Myocyte (in vitro differentiated cells): ENCODE data around the gene FOXJ1. TPM values are rescaled to one million over a fixed set of nuclear protein-coding genes. Genes with fewer than 3 reads are reported as not detected.

Experiments used
- DNase-seq: peaks from one replicate; pipeline ENCODE4 v3.0.0-alpha.2; 2012; ENCODE audit warnings: low read depth
- total RNA-seq: library from RNA; depleted of rRNA; stranded (reverse); fragments of >200 nt; gene quantifications from 2 replicates; pipeline ENCODE4 v1.2.3, GENCODE V29; 2014

Gene FOXJ1
- total RNA-seq, 1 donor from 2014 or later, result not detected

DNA sequence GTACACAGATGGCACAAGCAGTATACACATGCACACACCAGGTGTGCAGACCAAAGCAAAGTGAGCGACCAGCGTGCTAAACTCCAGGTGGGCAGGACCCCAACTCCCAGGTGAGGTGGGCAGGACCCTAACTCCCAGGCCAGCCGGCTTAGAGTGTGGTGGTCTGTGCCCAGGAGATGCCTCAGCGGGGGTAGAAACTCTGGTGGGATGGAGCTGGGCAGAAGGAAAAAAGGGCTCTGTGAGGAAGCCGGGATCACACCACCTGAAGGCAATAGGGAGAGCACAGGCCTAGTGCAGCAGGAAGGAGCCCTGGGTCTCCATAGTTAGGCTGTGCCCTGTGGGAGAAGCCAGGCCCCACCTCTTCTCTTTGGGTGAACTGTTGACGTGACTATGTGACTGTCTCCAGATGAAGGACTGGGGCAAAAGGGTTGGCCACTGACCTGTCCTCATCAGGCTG lies 1.6 kb upstream of the FOXJ1 start:
- DNase-seq, result no peak

GRCh38 chr17:76142039-76142584 lies 1.1 kb upstream of the FOXJ1 start:
- no peak for DNase-seq

DNA sequence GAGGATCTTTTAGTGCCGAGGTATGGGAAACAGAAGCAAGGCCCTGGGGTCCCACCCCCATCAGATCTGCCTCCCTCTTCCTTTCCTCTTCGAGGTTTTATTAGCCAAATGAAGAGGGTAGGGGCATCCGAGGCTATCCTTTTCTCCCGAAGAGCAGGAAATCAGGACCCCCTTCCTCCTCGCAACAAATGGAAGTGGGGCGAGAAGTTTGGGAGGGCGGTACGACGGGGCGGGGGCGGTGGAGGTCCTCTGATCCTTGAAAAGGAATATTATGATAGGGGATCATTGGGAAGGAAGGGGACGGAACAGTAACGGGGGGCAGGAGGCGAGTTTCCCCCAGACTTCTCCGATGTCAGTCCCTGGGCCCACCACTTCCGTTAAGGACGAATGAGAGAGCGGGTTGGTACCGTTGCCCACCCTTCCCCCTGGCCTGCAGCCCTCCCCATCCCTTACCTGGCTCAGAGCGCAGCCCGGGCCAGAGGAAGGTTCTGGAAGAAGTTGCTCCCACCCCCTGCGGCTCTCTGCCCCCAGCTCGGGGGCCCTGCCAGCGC lies 309 bp downstream of the FOXJ1 start:
- no peak for DNase-seq

- no peak for DNase-seq
Observed at GRCh38 chr17:76139801-76140660, 1.0 kb downstream of the FOXJ1 start.

DNA sequence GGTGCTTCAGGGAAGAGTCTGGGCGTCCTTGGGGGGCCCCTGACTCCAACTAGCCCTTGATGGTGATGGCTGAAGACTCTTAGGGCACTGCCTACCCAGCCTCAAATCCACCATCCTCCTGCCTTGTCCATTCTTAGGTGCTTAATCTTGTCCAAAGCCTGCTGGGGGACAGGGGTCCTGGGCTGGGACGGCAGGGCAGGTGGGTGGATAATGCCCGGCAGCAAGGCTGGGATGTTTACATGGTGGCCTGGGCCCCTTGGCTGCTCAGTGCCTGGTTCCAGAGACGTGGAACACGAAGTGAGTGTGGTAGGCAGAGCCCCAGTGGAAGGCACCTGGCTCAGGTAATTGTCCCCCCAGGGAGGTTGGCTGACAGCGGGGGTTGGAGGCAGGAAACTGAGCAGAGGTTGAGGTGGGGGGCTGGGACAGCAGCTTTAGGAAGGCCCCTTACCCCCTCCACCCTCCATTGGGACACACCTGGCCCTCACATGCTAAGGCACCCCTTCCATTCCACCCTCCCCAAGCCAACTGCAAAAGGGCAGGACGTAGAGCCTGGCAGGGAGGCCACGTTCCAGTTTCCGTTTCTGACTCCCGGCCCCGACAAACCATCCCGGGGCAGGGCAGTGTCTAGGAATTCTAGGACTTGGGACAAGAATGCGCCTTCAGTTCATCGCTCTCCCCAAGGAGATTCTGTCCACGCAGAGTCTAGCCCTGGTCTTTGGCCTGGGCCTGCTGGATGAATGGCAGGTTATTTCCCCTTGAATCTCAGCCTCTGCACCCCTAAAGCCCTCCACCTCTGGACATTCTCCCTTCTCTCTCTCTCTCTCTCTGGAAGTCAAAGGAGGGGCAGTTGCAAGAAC lies 1.9 kb downstream of the FOXJ1 start:
- DNase-seq, result no peak

- DNase-seq, result no peak
Observed at GRCh38 chr17:76138234-76138895, 2.7 kb downstream of the FOXJ1 start.

GRCh38 chr17:76137351-76138233 lies 3.5 kb downstream of the FOXJ1 start:
- no peak for DNase-seq

DNA sequence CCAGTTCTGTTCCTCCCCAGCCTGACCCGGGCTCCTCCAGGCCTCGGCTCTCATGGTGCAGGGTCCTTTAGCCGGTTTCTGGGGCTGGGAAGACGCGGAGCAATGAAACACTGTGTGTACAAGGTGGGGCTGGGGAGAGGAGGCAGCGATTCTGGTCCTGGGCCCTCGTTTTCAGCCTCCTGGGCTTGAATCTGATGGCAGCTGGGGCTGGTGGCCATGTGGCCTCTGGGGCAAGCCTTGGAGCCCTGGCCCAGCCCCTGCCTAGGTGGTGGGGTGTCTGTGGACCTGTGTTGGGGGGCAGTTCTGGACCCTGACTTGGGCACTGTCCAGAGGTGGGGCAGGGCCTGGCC lies 4.1 kb downstream of the FOXJ1 start:
- no peak for DNase-seq

DNA sequence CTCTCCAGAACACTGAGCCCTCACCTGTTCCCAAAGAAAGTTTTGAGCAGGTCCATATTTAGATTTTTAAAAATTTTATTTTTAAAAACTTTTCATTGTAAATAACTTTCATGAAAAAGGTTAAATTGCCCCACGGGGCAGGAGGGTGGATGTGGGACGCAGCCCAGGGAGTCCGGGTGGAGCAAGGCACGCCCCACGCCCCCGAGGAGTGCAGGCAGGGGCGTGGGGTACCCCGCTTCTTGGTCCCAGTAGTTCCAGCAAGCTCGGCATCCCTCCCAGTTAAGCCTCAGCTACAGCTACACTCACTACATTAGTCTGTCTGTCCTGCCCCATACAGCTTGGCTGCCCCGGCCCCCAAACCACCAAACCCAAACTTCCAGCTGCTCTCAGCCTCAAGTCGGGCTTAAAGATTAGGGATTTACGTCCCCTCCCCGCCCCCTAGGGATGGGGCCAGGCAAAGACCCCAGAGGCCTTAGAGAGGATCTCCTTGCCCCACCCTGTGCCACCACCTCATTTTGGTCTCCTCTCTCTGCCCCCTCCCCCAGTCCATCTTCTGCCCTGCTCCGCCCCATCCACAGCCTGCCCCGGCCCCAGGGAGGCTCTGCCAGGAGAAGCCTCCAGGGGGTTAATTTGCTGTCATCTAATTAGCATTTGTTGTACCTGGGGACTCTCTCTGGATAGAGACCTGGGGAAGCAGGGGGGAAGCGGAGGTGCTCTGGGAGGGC lies 4.6 kb downstream of the FOXJ1 start:
- DNase-seq, result no peak

DNA sequence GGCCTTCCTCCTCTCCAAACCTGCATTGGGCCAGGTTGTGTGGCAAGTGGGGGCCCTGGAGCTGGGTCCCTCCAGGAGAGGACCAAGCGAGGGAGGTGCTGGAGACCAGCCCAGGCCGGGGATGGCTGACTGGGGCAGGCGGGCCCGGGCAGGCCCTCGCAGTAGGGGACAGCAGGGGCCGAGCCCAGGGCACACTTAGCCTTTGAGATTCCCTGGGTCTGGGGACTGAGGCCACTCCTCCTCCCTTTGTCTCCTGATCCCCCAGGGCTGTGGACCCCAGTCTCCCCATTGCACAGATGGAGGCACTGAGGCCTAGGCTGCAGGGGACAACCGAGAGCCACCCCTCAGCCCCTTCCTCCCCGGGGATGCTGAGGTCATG lies 5.2 kb downstream of the FOXJ1 start:
- no peak for DNase-seq

DNA sequence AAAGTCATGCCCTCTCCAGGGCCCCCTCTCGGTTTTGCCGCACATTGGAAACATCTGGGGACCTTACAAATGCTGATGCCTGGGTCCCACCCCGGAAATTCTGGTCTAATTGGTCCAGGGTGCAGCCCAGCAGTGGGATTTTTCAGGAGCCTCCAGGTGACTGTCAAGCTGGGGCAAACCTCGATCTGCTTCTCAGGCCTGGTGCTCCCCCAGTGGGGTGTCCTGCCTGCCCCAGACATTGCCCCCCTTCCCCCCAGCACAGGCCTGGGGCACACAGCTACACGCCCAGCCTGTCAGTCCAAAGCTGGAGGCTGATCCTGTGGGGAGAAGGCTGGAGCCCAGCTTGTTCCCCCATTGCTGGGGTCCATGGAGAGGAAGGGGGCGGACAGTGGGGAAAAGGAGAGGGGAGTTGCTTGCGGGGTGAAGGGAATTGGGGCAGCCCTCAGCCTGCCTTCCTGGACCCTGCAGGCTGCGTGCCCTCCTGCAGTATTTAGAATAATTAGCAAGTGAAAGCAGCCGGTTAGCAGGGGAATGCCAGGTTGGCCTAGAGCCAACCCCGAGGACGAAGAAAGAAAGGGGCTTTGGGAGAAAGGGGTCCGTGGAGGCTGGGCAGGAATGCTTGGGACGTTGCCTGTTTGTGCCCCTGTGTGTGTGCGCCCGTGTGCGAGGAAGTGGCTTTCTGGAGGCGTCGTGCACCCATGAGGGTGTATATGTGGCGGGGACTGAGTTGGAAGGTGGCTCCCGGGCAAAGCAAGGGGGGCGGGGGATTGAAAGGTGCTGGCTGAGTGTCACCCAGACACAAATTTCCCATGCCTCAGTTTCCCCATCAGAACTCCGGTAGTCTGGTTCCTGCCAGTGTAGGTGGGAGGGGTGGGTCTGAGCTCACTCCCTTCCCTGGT lies 5.9 kb downstream of the FOXJ1 start:
- no peak for DNase-seq

- DNase-seq, result no peak
Observed at GRCh38 chr17:76132574-76133338, 8.3 kb downstream of the FOXJ1 start.

DNA sequence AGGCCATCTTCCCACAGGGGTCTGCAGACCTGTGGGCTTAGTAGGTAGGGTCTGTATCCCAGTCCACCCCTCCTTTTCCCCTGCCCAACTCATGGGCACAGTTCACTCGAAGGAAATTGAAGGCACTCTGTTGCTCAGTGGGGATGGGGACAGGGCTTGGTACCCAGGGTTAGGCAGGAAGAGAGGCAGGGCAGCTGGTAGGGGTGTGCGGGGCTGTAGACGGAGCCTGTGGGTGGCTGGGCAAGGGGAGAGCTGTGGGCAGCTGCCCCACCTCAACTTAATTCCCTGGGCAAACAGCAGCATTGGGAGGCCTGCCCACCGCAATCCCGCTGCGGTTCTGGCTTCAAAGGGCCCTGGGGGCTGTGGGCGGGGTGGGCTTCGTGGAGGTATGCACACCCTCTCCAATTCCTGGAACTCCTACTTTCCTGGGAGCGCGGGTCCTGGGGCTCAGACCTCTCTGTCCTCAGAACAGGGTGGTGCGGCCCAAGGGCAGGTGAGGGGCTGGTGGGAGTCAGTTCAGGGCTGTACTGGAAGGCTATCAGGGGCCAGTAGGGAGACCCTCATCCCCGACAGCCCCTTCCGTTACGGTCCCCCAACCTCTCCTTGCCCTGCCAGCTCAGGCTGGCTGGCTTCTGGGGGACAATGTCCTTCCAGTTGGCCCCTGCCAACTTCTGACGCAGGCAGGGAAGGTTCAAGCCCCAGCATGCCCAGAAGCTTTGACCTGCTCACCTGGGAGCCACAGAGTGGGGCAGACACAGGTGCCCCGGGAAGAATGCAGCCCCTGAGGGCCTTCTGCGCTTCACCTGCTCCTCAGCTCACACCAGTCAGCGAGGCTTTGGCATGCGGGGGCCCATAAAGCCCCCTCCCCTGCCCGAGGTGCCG lies 9.1 kb downstream of the FOXJ1 start:
- no peak for DNase-seq

DNA sequence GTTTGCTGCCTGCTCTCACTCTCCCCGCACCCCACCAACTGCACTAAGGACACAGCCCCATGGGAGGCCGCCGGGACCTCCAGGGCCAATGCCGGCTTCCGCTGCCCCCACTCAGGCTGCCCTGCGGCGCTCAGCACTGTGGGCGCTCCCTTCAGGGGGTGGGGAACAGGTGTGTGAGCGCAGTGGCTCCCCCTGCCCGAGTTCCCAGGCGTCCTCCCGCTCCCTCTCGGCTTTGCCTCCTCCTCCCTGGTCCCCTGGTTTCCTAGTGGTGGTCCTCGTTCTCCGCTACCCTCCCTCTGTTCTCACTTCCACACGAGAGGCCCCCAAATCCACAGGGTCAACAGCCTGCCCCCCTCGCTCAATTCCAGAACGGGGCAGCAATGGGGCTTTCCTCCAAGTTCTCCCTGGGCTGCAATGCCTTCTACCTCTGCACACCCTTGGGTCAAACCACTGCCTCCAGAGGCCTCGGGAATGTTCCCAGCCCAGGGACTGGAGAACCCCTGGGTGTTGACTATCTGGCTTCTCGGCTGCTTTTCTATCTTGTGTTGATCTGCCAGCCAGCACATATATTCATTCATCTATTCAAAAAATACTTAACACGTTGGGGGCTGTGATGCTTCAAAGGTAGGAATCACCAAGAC lies 9.9 kb downstream of the FOXJ1 start:
- DNase-seq, result no peak

DNA sequence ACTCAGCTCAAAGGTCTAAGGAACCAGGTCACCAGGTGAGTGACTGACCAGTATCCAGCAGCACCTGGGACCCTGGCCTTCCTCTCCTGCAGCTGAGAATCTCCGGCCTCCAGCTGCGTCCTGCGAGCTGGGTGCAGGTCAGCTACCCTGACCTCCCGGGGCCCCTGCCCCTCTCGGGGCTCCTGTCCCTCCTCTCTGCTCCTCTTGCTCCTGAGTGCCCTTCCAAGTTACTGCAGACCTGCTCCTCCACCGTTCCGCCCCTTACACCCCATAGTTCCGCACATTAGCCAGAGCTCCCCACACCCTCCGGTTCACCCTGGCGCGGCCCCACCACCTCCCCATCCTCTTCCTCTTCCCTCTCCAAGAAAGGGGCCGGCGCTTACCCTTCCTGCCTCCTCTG lies 10.6 kb downstream of the FOXJ1 start:
- no peak for DNase-seq

DNA sequence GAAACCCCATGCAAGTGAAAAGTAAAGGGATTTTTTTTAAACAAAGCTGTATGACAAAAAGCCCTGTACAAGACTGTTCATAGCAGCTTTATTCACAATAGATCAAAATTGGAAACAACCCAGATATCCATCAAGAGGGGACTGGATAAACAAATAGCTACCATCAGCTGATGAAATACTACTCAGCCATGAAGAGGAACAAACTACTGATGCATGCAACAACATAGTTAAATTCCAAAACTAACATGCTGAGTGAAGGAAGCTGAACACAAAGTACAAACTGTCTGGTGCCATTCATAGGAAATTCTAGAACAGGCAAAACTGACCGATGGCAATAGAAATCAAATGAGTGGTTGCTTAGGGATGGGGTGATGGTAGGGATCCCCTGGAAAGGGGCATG lies 15.1 kb downstream of the FOXJ1 start:
- DNase-seq, result no peak

- no peak for DNase-seq
Observed at GRCh38 chr17:76125391-76125675, 15.7 kb downstream of the FOXJ1 start.
